OCI-M2 (cell line): ENCODE results near the gene PPP2R2C.

Experiments
- DNase-seq: peaks from one replicate; lab custom pipeline; 2025; ENCODE audit not compliant: unreplicated experiment; lab: John Stamatoyannopoulos, UW

The PPP2R2C gene

DNA sequence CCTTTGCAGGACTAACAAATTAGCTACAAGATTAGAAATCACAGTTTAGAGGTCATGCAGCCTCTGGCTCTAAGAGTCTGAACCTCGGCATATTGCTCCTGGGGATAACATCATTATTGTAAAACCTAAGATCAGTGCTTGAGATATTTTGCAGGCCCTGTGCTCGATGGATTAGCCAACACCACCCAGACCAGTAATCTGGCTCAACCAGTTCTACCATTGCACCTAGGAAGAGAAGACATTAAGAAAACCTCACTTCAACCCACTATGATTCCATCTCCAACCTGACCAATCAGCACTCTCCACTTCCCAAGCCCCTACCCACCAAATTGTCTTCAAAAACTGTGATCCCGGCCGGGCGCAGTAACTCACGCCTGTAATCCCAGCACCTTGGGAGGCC, 159.2 kb downstream of the PPP2R2C start:
- DNase-seq = no peak

DNA sequence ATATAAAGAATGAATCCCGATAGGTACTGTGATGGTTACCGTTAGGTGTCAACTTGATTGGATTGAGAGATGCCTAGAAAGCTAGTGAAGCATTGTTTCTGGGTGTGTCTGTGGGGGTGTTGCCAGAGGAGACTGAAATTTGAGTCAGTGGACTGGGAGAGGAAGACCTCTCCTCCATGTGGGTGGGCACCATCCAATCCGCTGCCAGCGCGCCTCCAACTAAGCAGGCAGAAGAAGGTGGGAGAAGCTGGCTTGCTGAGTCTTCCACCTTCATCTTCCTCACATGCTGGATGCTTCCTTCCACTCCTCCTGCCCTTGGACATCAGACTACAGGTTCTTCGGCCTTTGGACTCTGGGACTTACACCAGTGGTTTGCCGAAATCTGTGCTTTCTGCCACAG, 162.6 kb downstream of the PPP2R2C start:
- DNase-seq = no peak

GRCh38 chr4:6308899-6309643, 163.3 kb downstream of the PPP2R2C start:
- DNase-seq = no peak

GRCh38 chr4:6307891-6308290, 164.5 kb downstream of the PPP2R2C start:
- no peak for DNase-seq

GRCh38 chr4:6307230-6307629, 165.2 kb downstream of the PPP2R2C start:
- no peak for DNase-seq

DNA sequence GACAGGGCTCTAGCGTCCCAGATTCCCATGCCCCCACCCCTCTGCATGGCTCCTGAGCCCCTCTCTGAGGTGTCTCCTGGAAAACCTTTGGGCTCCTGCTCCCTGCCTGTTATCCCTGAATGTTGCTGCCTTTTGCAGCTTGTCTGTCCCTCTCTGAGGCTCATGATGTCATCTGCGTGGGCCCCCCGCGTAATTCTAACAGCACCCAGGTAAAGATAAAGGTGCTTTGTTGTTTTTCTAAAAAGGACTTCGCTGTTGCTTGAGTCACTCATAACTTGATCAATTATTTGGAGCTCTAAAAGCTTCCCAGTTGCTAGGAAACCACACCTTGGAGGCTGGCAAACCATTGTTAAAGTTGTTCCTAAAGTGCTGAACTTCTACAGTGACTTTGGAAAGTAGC, 166.1 kb downstream of the PPP2R2C start:
- no peak for DNase-seq

DNA sequence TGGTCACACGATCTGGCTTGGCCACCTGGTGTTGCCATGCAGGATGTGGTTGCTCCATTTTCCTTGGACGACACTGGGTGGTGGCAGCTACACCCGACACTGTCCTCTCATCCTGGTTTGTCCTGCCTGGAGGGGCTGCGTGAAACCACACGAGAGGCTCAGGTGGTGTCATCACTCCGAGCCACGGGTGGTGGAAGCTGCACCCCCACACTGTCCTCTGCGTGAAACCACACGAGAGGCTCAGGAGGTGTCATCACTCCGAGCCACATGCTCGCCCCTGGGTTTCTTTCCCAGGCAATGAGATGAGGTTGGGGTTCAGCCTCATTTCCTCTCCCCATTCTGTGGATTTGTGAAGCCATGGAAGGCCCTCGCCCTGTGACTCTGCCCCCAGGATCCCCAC, 168.5 kb downstream of the PPP2R2C start:
- DNase-seq = no peak

DNA sequence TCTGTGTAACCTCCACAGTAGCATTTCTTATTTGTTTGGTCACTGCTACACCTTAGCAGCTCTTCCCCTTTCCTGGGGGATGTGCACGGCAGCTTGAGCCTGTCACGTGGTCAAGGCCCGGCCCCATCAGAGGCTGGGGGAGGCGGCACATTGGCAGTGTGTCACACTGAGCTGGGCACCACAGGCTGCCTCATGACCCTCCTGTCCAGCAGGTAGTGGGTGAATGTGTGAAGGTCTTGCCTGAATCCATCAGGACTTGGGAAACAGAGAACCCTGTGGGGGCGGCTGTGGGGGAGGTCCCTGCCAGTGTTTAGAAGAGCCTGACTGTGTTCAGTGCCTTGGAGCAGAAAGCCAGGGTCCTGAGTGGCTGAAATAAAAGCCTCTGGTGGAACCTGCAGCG, 169.5 kb downstream of the PPP2R2C start:
- no peak for DNase-seq

GRCh38 chr4:6301732-6302442, 170.5 kb downstream of the PPP2R2C start:
- DNase-seq = no peak

DNA sequence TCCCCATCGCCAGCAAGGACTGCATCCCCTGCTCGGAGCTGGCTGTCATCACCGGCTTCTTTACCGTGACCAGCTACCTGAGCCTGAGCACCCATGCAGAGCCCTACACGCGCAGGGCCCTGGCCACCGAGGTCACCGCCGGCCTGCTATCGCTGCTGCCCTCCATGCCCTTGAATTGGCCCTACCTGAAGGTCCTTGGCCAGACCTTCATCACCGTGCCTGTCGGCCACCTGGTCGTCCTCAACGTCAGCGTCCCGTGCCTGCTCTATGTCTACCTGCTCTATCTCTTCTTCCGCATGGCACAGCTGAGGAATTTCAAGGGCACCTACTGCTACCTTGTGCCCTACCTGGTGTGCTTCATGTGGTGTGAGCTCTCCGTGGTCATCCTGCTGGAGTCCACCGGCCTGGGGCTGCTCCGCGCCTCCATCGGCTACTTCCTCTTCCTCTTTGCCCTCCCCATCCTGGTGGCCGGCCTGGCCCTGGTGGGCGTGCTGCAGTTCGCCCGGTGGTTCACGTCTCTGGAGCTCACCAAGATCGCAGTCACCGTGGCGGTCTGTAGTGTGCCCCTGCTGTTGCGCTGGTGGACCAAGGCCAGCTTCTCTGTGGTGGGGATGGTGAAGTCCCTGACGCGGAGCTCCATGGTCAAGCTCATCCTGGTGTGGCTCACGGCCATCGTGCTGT, 171.2 kb downstream of the PPP2R2C start:
- no peak for DNase-seq

DNA sequence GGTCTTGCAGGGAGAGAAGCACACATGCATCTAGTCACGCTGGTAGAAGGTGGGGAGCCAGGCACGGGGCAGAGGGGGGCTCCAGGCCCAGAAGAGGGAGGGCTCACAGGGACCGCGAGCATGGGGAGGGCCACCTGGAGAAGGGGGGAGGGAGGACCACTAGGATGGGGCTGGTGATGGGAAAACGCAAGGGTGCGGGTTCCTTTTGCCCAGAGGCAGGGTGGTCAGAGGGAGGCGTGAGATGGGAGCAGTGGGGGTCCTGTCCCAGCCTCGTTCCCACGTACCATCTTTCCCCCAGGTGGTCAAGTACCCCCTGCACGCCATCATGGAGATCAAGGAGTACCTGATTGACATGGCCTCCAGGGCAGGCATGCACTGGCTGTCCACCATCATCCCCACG, 172.1 kb downstream of the PPP2R2C start:
- DNase-seq = no peak

GRCh38 chr4:6299875-6300274, 172.5 kb downstream of the PPP2R2C start:
- no peak for DNase-seq

DNA sequence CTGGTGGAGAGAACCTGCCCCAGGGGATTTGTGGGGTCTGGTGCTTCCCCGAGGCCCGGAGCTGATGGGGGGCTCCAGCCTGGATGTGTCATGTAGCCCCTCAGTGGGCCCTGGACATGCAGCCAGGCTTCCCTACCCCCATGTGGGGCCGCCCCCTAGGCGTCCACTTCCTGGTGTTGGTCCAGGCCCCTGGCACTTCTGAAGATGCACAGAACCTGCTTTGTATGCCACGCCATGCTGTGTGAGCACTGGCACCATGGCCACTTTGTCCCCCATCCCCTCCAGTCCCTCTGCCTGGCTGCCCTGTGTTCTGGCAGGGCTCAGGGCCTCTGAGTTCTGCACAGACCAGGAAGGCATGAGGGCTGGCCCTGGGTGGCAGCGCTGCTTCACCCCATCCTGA, 173.6 kb downstream of the PPP2R2C start:
- no peak for DNase-seq

GRCh38 chr4:6298035-6298434, 174.4 kb downstream of the PPP2R2C start:
- no peak for DNase-seq

- DNase-seq = no peak
Observed at GRCh38 chr4:6297266-6297815, 175.1 kb downstream of the PPP2R2C start.

- no peak for DNase-seq
Observed at GRCh38 chr4:6296026-6296425, 176.4 kb downstream of the PPP2R2C start.

- DNase-seq = no peak
Observed at GRCh38 chr4:6295495-6295894, 176.9 kb downstream of the PPP2R2C start.

DNA sequence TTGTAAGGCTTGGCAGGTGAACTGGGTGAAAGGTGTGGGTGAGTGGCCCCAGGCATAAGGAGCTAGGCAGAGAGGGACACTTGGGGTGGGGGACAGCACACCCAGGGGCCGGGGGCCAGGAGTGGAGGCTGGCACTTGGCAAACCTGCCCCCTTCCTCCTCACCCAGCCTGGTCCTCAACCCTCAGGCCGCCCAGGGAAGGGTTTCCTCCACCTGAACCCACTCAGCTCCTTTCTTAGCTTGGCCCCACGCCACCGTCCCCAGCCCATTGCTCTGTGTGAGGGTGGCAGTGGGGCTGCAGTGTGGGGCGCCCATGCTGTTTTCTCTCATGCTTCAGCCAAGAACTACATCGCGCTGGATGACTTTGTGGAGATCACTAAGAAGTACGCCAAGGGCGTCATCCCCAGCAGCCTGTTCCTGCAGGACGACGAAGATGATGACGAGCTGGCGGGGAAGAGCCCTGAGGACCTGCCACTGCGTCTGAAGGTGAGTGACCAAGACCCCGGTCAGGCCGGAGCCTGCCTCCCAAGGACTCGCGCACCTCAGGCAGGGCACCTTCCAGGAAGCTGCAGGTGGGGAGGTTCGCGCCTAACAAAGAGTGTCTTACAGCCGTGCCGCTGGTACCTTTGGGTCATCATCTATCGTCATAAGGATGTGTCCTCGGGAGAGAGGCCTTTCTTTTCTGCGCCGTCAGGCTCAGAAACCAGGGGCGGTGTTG, 177.6 kb downstream of the PPP2R2C start:
- no peak for DNase-seq

GRCh38 chr4:6293661-6294060, 178.8 kb downstream of the PPP2R2C start:
- no peak for DNase-seq

DNA sequence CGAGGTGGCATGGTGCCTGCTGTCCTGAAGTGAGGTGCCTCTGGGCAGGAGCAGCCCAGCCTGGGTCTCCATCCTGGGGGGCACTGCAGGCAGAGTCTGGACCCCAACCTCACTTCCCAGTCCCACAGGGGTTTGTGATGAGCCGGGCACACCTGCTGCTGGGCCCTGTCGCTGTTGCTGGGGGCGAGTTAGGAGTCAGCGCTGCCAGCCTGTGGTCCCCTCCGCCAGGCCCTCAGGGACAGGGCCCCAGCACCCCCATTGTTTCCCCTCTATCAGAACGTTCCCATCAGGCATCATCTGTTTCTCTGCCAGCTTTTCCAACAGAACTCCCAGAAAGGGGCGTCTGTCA, 179.3 kb downstream of the PPP2R2C start:
- no peak for DNase-seq

- DNase-seq = no peak
Observed at GRCh38 chr4:6292376-6293096, 179.9 kb downstream of the PPP2R2C start.
